Endothelial cell (in vitro differentiated cells): ENCODE data around the gene PIM1. TPM values are rescaled to one million over a fixed set of nuclear protein-coding genes. Genes with fewer than 3 reads are reported as not detected.

Source experiments
- DNase-seq: peaks from one replicate; pipeline ENCODE4 v3.0.0; 2021; ENCODE audit warnings: low spot score
- H3K27ac Mint-ChIP-seq: one replicate; pipeline ENCODE4 v1.8.0; 2021; ENCODE audit warnings: mixed read lengths, inconsistent platforms; ENCODE audit not compliant: unreplicated experiment
- H3K27me3 Mint-ChIP-seq: one replicate; pipeline ENCODE4 v1.8.0; 2021; ENCODE audit warnings: mild to moderate bottlenecking, moderate library complexity, mixed read lengths, inconsistent platforms; ENCODE audit not compliant: unreplicated experiment
- H3K36me3 Mint-ChIP-seq: one replicate; pipeline ENCODE4 v1.8.0; 2021; ENCODE audit warnings: mild to moderate bottlenecking, low read depth, mixed read lengths, inconsistent platforms; ENCODE audit not compliant: unreplicated experiment
- H3K4me1 Mint-ChIP-seq: one replicate; pipeline ENCODE4 v1.8.0; 2021; ENCODE audit warnings: mild to moderate bottlenecking, mixed read lengths, inconsistent platforms; ENCODE audit not compliant: unreplicated experiment
- H3K4me3 Mint-ChIP-seq: one replicate; pipeline ENCODE4 v1.8.0; 2021; ENCODE audit warnings: mild to moderate bottlenecking, mixed read lengths, inconsistent platforms; ENCODE audit not compliant: unreplicated experiment
- H3K9me3 Mint-ChIP-seq: one replicate; pipeline ENCODE4 v1.8.0; 2021; ENCODE audit warnings: mixed read lengths, inconsistent platforms; ENCODE audit not compliant: unreplicated experiment
- total RNA-seq: library from RNA; stranded (reverse); fragmentation: NEBNext Ultra II Directional; extraction: Animal tissue kit (Norgen Biotek cat#: 25700); gene quantifications from one replicate; pipeline ENCODE4 v1.2.1, GENCODE V29; 2021; ENCODE audit not compliant: unreplicated experiment
- TF ChIP-seq, protein P1 (sequence below): fragments of 200-600 bp; sonication (generic); IDR thresholded peaks from one replicate; pipeline ENCODE4 v1.5.0; 2021; ENCODE audit warnings: antibody characterized with exemption; ENCODE audit not compliant: unreplicated experiment

PIM1 gene
- total RNA-seq, 1 donor from 2014 or later = 9.6 TPM

DNA sequence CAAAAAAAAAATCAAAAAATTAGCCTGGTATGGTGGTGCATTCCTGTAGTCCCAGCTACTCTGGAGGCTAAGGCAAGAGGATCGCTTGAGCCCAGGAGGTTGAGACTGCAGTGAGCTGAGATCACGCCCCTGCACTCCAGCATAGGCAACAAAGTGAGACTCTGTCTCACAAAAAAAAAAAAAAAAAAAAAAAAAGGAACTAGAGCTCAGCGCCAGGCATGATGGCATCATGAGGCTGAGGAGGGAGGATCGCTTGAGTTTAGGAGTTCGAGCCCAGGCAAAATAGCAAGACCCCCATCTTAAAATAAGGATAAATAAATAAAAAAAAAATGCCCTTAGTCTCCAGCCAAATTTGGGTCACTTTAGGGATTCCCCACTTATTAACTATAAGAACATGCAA, 40.4 kb upstream of the PIM1 start:
- no peak for DNase-seq
- Mint-ChIP-seq H3K27me3 (no peaks in the 10 kb centered on the region), H3K36me3 (no peaks in the 10 kb centered on the region), H3K4me1 (peaks cover 24% of the 10 kb centered on the region), H3K4me3 (no peak overlapping the region), H3K9me3 (no peaks in the 10 kb centered on the region), H3K27ac (no peak overlapping the region)
- TF ChIP-seq, protein P1, sequence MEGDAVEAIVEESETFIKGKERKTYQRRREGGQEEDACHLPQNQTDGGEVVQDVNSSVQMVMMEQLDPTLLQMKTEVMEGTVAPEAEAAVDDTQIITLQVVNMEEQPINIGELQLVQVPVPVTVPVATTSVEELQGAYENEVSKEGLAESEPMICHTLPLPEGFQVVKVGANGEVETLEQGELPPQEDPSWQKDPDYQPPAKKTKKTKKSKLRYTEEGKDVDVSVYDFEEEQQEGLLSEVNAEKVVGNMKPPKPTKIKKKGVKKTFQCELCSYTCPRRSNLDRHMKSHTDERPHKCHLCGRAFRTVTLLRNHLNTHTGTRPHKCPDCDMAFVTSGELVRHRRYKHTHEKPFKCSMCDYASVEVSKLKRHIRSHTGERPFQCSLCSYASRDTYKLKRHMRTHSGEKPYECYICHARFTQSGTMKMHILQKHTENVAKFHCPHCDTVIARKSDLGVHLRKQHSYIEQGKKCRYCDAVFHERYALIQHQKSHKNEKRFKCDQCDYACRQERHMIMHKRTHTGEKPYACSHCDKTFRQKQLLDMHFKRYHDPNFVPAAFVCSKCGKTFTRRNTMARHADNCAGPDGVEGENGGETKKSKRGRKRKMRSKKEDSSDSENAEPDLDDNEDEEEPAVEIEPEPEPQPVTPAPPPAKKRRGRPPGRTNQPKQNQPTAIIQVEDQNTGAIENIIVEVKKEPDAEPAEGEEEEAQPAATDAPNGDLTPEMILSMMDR = no peak

DNA sequence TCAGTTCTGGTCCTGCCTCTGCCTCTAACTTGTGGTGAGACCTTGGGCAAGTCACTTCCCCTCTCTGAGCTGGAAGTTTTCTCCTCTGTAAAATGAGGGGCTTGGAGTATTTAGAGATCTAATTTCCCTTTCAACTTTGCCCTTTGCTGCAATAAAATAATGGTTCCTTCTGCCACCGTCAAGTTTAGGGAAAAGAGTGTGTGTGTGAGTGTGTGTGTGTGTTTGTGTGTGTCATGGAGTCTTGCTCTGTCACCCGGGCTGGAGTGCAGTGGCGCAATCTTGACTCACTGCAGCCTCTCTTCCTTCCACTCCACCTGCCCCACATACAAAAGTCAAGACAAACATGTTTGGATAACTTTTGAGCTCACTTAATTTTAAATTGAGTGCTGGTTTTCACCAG, 39.2 kb upstream of the PIM1 start:
- H3K4me1 Mint-ChIP-seq = peaks cover 24% of the 10 kb centered on the region
- H3K27ac Mint-ChIP-seq = no peak overlapping the region
- no peak overlapping the region for H3K4me3 Mint-ChIP-seq
- TF ChIP-seq, protein P1 = no peak
- DNase-seq = no peak
- no peaks in the 10 kb centered on the region for H3K36me3 Mint-ChIP-seq
- H3K27me3 Mint-ChIP-seq = no peaks in the 10 kb centered on the region
- no peaks in the 10 kb centered on the region for H3K9me3 Mint-ChIP-seq

DNA sequence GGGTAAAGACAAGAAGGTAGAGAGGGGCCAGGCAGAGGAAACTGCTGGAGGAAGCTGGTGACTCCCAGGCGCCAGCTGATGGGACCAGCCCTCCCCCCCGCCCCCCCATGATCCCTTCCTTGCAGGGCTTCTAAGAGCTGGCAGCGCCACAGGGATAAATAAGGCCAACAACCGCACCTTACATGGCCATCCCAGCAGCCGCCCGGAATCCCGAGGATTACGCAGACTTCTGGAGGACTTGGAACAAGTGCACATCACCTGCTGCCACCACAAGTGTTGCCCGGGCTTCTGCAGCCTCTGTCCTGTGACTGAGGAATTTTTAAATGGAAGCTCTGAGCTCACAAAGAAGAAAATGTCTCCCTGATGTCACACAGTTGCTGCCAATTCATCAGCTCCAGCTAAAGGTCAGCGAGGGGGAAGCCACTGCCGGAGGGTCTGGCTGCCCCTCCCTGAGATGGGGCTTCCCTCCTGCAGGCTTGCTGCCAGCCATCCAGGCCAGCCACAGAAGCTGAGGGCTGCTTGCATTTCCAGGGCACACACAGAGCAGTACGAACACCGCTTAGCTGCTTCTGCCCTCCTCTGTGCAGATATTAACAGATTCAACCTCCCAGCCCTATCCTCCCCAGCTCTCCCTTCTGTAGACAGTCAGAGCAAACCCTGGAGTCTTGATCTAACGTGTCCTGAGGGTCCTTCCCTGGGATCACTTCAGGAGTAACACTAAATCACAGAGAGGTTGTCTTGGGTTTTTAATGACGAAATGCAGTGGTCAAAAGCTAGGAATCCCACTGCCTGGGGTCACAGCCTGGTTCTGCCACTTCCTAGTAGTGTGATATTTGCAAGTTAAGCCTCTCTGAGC, 38.6 kb upstream of the PIM1 start:
- Mint-ChIP-seq H3K4me3 (no peak overlapping the region), H3K36me3 (no peaks in the 10 kb centered on the region), H3K4me1 (peaks cover 18% of the 10 kb centered on the region), H3K27ac (no peak overlapping the region), H3K9me3 (no peaks in the 10 kb centered on the region), H3K27me3 (no peaks in the 10 kb centered on the region)
- TF ChIP-seq, protein P1 = no peak
- no peak for DNase-seq

DNA sequence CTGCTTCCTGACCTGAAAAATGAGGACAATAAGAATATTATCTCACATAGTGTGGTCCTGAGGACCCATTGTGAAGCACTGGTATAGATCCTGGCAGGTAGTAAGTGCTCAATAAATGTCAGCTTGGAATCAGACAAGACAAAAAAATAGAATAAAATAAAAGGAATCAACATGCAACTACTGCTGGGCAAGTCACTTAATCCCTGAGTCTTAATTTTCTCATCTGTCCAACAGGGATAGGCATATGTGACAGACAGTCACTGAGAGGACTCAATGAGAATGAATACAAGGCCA, 38.0 kb upstream of the PIM1 start:
- no peaks in the 10 kb centered on the region for H3K27me3 Mint-ChIP-seq
- H3K4me1 Mint-ChIP-seq = peaks cover 16% of the 10 kb centered on the region
- TF ChIP-seq, protein P1 = no peak
- H3K9me3 Mint-ChIP-seq = no peaks in the 10 kb centered on the region
- no peak overlapping the region for H3K27ac Mint-ChIP-seq
- H3K36me3 Mint-ChIP-seq = no peaks in the 10 kb centered on the region
- no peak for DNase-seq
- no peak overlapping the region for H3K4me3 Mint-ChIP-seq

DNA sequence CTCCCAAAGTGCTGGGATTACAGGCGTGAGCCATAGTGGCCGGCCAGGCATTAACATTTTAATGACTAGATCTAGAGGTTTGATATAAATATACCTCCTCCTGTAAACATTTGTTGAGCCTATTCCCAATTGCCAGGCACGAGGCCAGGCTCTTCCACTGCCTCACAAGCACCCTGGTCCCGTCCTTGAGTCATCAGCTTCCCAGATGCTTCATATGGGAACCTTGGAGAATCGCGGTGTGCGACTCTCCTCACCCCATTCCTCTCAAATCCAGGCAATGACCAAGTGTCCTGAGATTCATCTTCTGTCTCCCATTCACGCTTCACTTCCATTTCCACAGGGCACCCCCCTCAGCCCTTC, 35.9 kb upstream of the PIM1 start:
- Mint-ChIP-seq H3K9me3 (no peaks in the 10 kb centered on the region), H3K36me3 (no peaks in the 10 kb centered on the region), H3K27me3 (peaks cover 5% of the 10 kb centered on the region), H3K27ac (no peak overlapping the region), H3K4me1 (peaks cover 29% of the 10 kb centered on the region), H3K4me3 (no peak overlapping the region)
- no peak for DNase-seq
- TF ChIP-seq, protein P1 = no peak
